K562 (cell line): ENCODE data around the gene PLA2G2C. TPM values are rescaled to one million over a fixed set of nuclear protein-coding genes. Genes with fewer than 3 reads are reported as not detected.

Experiments used
- BHLHE40 ChIP-seq: IDR thresholded peaks from 2 replicates; pipeline ENCODE4 v1.6.1; 2011; ENCODE audit warnings: low read length, improper control_type of control experiment
- DMBX1 ChIP-seq: fragments of 250-450 bp; sonication (Bioruptor Pico); IDR thresholded peaks from 2 replicates; pipeline ENCODE4 v1.8.0; 2022; ENCODE audit warnings: inconsistent platforms, mild to moderate bottlenecking, moderate library complexity, borderline replicate concordance
- E2F8 ChIP-seq: fragments of 450-650 bp; IDR thresholded peaks from 2 replicates; pipeline ENCODE4 v1.7.1; 2018; ENCODE audit warnings: mild to moderate bottlenecking, low read depth; ENCODE audit not compliant: partially characterized antibody
- EGR1 ChIP-seq: fragments of 450-650 bp; conservative IDR thresholded peaks from 2 replicates; pipeline ENCODE4 v1.6.1; 2017; ENCODE audit warnings: mild to moderate bottlenecking
- GTF2A2 ChIP-seq: IDR thresholded peaks from 2 replicates; pipeline ENCODE4 v1.6.1; 2016; ENCODE audit warnings: mild to moderate bottlenecking, missing genetic modification characterization, missing compliant biosample characterization
- HDAC1 ChIP-seq, 2 experiments: fragments of 450-650 bp; IDR thresholded peaks; 2 replicates each; pipeline ENCODE4 v1.6.1; 2016 to 2017; ENCODE audit warnings: inconsistent platforms in 1 of 2, mild to moderate bottlenecking in 1 of 2, moderate library complexity in 1 of 2
- KDM1A ChIP-seq, 2 experiments: fragments of 450-650 bp; IDR thresholded peaks; 2 replicates each; pipeline ENCODE4 v1.6.1; 2016; ENCODE audit warnings: mild to moderate bottlenecking in 2 of 2
- MCM3 ChIP-seq: fragments of 450-650 bp; IDR thresholded peaks from 2 replicates; pipeline ENCODE4 v1.6.1; 2016
- MYBL2 ChIP-seq, 2 experiments: fragments of 450-650 bp in 1 of 2; sonication (generic) in 1 of 2; formaldehyde crosslinking in 1 of 2; IDR thresholded peaks; 2 replicates each; pipeline versions ENCODE4 v1.6.1 to v1.8.1; 2017 to 2022; ENCODE audit warnings: borderline replicate concordance in 1 of 2, inconsistent platforms in 1 of 2, low read depth in 1 of 2, mild to moderate bottlenecking in 1 of 2, missing genetic modification reagents in 1 of 2, moderate library complexity in 1 of 2
- NBN ChIP-seq: fragments of 450-650 bp; IDR thresholded peaks from 2 replicates; pipeline ENCODE4 v1.6.1; 2016; ENCODE audit warnings: low read depth, mild to moderate bottlenecking
- NFE2 ChIP-seq: IDR thresholded peaks from 2 replicates; pipeline ENCODE4 v1.6.1; 2014; ENCODE audit warnings: antibody characterized with exemption, low read depth
- PHB ChIP-seq: fragments of 250-450 bp; sonication (Bioruptor Pico); IDR thresholded peaks from 2 replicates; pipeline ENCODE4 v1.5.0; 2021
- RFX7 ChIP-seq: fragments of 250-450 bp; sonication (Bioruptor Pico); IDR thresholded peaks from 2 replicates; pipeline ENCODE4 v1.5.1; 2021; ENCODE audit warnings: mild to moderate bottlenecking
- SMARCA4 ChIP-seq: fragments of 450-650 bp; IDR thresholded peaks from 2 replicates; pipeline ENCODE4 v1.6.1; 2016
- ZKSCAN3 ChIP-seq: fragments of 250-450 bp; sonication (Bioruptor Pico); IDR thresholded peaks from 2 replicates; pipeline ENCODE4 v1.4.0; 2020
- ZNF24 ChIP-seq: fragments of 450-650 bp; IDR thresholded peaks from 2 replicates; pipeline ENCODE4 v1.6.1; 2016
- ZNF253 ChIP-seq: fragments of 250-450 bp; sonication (Bioruptor Pico); conservative IDR thresholded peaks from 2 replicates; pipeline ENCODE4 v1.6.1; 2021; ENCODE audit warnings: mild to moderate bottlenecking
- ZNF263 ChIP-seq: sonication (generic); formaldehyde crosslinking; IDR thresholded peaks from 2 replicates; pipeline ENCODE4 v1.8.0; 2022; ENCODE audit warnings: mild to moderate bottlenecking, missing genetic modification reagents, borderline replicate concordance
- ZNF561 ChIP-seq: fragments of 450-650 bp; formaldehyde crosslinking; conservative IDR thresholded peaks from 2 replicates; pipeline ENCODE4 v1.4.0; 2020; ENCODE audit warnings: mild to moderate bottlenecking, moderate library complexity
- polyA plus RNA-seq, 8 experiments: library from polyadenylated mRNA; depleted of rRNA in 4 of 8; stranded (reverse) in 5 of 8; unstranded in 3 of 8; fragments of >200 nt; fragmentation: Nextera tagmentation in 2 of 8; fragmentation: Illumina TruSeq in 1 of 8; extraction: Ambion mirVana in 2 of 8; extraction: Trizol in 1 of 8; gene quantifications; 2 replicates each; pipeline versions ENCODE4 v1.2.1 to v1.2.3, GENCODE V29; 2011 to 2014; ENCODE audit warnings: inconsistent platforms in 1 of 8, missing spikeins in 1 of 8
- total RNA-seq, 7 experiments: library from RNA; depleted of rRNA in 6 of 7; stranded (reverse); fragments of >200 nt in 6 of 7; fragmentation: Illumina TruSeq in 2 of 7; extraction: Trizol in 2 of 7; gene quantifications; 2 replicates each; pipeline versions ENCODE4 v1.2.1 to v1.2.3, GENCODE V29; 2011 to 2021; ENCODE audit warnings: low replicate concordance in 1 of 7
- TF ChIP-seq, protein P1 (sequence below): sonication (generic); IDR thresholded peaks from 2 replicates; pipeline ENCODE4 v1.6.1; 2016
- TF ChIP-seq, protein P2 (sequence below): fragments of 150-350 bp; conservative IDR thresholded peaks from 2 replicates; pipeline ENCODE4 v1.6.1; 2014; ENCODE audit warnings: low read length
- TF ChIP-seq, protein P3 (sequence below), 2 experiments: fragments of 450-650 bp; conservative IDR thresholded peaks; 2 replicates each; pipeline ENCODE4 v1.6.1; 2017; ENCODE audit warnings: mild to moderate bottlenecking in 2 of 2, moderate library complexity in 2 of 2

The PLA2G2C gene
- total and polyA plus RNA-seq, 9 of the 15 experiments (the other 6 are each of a cell fraction or from before 2014, with no cell fraction given) = 0.14 to 0.49 (median 0.21) TPM

- TF ChIP-seq E2F8 (no peak), ZNF253 (CRISPR knock-in tag) (no peak), PHB (CRISPR knock-in tag) (no peak), ZNF561 (CRISPR knock-in tag) (no peak), DMBX1 (peak; percentile 28; the same call in 1 of the 2 replicates), NBN (peak; percentile 6; the same call in 1 of the 2 replicates), BHLHE40 (no peak), SMARCA4 (0 out of 2 replicates have a peak, but pooled peaks have one; percentile 3), HDAC1 (IDR thresholded peaks at IDR 0.05) (0 out of 4 replicates have a peak, but pooled peaks of 1 of the 2 experiments have one; percentile 39), ZKSCAN3 (CRISPR knock-in tag) (no peak), RFX7 (CRISPR knock-in tag) (no peak), MCM3 (no peak), ZNF24 (no peak), MYBL2 (IDR thresholded peaks at IDR 0.05; ENCODE audit: low read depth) (no peak), MYBL2 (CRISPR knock-in tag; IDR thresholded peaks at IDR 0.05; ENCODE audit: borderline replicate concordance) (no peak), EGR1 (peak; percentile 79), ZNF263 (no peak), NFE2 (peak; percentile 51), GTF2A2 (tag) (no peak), KDM1A (IDR thresholded peaks at IDR 0.05) (peak; percentile 81 to 87)
- TF ChIP-seq, protein P1, sequence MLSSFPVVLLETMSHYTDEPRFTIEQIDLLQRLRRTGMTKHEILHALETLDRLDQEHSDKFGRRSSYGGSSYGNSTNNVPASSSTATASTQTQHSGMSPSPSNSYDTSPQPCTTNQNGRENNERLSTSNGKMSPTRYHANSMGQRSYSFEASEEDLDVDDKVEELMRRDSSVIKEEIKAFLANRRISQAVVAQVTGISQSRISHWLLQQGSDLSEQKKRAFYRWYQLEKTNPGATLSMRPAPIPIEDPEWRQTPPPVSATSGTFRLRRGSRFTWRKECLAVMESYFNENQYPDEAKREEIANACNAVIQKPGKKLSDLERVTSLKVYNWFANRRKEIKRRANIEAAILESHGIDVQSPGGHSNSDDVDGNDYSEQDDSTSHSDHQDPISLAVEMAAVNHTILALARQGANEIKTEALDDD = 0 out of 2 replicates have a peak, but pooled peaks have one; percentile 29
- TF ChIP-seq, protein P2, sequence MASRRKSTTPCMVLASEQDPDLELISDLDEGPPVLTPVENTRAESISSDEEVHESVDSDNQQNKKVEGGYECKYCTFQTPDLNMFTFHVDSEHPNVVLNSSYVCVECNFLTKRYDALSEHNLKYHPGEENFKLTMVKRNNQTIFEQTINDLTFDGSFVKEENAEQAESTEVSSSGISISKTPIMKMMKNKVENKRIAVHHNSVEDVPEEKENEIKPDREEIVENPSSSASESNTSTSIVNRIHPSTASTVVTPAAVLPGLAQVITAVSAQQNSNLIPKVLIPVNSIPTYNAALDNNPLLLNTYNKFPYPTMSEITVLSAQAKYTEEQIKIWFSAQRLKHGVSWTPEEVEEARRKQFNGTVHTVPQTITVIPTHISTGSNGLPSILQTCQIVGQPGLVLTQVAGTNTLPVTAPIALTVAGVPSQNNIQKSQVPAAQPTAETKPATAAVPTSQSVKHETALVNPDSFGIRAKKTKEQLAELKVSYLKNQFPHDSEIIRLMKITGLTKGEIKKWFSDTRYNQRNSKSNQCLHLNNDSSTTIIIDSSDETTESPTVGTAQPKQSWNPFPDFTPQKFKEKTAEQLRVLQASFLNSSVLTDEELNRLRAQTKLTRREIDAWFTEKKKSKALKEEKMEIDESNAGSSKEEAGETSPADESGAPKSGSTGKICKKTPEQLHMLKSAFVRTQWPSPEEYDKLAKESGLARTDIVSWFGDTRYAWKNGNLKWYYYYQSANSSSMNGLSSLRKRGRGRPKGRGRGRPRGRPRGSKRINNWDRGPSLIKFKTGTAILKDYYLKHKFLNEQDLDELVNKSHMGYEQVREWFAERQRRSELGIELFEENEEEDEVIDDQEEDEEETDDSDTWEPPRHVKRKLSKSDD = no peak
- TF ChIP-seq, protein P3, sequence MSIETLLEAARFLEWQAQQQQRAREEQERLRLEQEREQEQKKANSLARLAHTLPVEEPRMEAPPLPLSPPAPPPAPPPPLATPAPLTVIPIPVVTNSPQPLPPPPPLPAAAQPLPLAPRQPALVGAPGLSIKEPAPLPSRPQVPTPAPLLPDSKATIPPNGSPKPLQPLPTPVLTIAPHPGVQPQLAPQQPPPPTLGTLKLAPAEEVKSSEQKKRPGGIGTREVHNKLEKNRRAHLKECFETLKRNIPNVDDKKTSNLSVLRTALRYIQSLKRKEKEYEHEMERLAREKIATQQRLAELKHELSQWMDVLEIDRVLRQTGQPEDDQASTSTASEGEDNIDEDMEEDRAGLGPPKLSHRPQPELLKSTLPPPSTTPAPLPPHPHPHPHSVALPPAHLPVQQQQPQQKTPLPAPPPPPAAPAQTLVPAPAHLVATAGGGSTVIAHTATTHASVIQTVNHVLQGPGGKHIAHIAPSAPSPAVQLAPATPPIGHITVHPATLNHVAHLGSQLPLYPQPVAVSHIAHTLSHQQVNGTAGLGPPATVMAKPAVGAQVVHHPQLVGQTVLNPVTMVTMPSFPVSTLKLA (conservative IDR thresholded peaks at IDR 0.05) = 0 out of 4 replicates have a peak, but pooled peaks of 1 of the 2 experiments have one; percentile 31
Measured at GRCh38 chr1:20188455-20188817, 2.1 kb upstream of the PLA2G2C start (continued).
